BJ (cell line): ENCODE data around the gene VAT1L. TPM values are rescaled to one million over a fixed set of nuclear protein-coding genes. Genes with fewer than 3 reads are reported as not detected.

ENCODE experiments used
- CTCF ChIA-PET: fragments of 350-600 bp; formaldehyde crosslinking; extraction: SDS; loops from one replicate; lab custom pipeline; 2021; ENCODE audit warnings: antibody characterized with exemption, inconsistent platforms; lab: Yijun Ruan, JAX
- POLR2A ChIA-PET: fragments of 300-600 bp; sonication (Branson Sonifier 250); formaldehyde crosslinking; extraction: SDS; loops from one replicate; lab custom pipeline; 2021; ENCODE audit warnings: antibody characterized with exemption; lab: Charles Lee
- DNase-seq: peaks from one replicate; pipeline ENCODE4 v3.0.0-alpha.2; 2011; ENCODE audit warnings: low read depth
- H3K27me3 ChIP-seq: 2 replicates; pipeline ENCODE4 v1.6.0; 2011; ENCODE audit warnings: low read length; ENCODE audit not compliant: control insufficient read depth, insufficient read depth
- H3K36me3 ChIP-seq: 2 replicates; pipeline ENCODE4 v1.5.1; 2011; ENCODE audit warnings: low read length; ENCODE audit not compliant: control insufficient read depth, insufficient read depth
- H3K4me3 ChIP-seq: 2 replicates; pipeline ENCODE4 v1.5.1; 2011; ENCODE audit warnings: low read depth, mild to moderate bottlenecking, control low read depth, low read length
- CTCF ChIP-seq: IDR thresholded peaks from 2 replicates; pipeline ENCODE4 v1.5.1; 2011; ENCODE audit warnings: low read depth, mild to moderate bottlenecking, control low read depth, inconsistent platforms, low read length, moderate library complexity; ENCODE audit not compliant: insufficient read depth
- polyA plus RNA-seq: library from polyadenylated mRNA; depleted of rRNA; stranded (reverse); fragments of >200 nt; gene quantifications from 2 replicates; pipeline ENCODE4 v1.2.3, GENCODE V29; 2011

The VAT1L gene
- polyA plus RNA-seq, 1 experiment: 4.7 TPM

- ChIA-PET CTCF (interaction anchor here (1.0 to 1.5 kb wide), 3 partner anchors 9 to 216 kb away, joined by 3 to 4 read pairs (median 3); no protein-coding TSS in a partner anchor), POLR2A (no interaction called here)
- H3K4me3 ChIP-seq: no peak overlapping the region
- no peak for TF ChIP-seq CTCF
- H3K27me3 ChIP-seq: peaks cover 5% of the 10 kb centered on the region; the same call in 1 of the 2 replicates
- no peaks in the 10 kb centered on the region for H3K36me3 ChIP-seq
- no peak for DNase-seq
Measured at GRCh38 chr16:77786186-77786847, 2.0 kb upstream of the VAT1L start.

- H3K36me3 ChIP-seq: no peaks in the 10 kb centered on the region
- DNase-seq: no peak
- no peak overlapping the region for H3K4me3 ChIP-seq
- peaks cover 5% of the 10 kb centered on the region; the same call in 1 of the 2 replicates for H3K27me3 ChIP-seq
- TF ChIP-seq CTCF: no peak
- POLR2A ChIA-PET: no interaction called here
- CTCF ChIA-PET: no interaction called here
Measured at GRCh38 chr16:77787452-77787851, 912 bp upstream of the VAT1L start.

- POLR2A ChIA-PET: interaction anchor here (0.6 kb wide), 1 partner anchor 44 kb away, joined by 4 read pairs; no protein-coding TSS in a partner anchor
- no peak for TF ChIP-seq CTCF
- Histone ChIP-seq H3K36me3 (no peaks in the 10 kb centered on the region), H3K27me3 (peaks cover 5% of the 10 kb centered on the region; the same call in 1 of the 2 replicates), H3K4me3 (peak overlapping the region; percentile 53)
- no peak for DNase-seq
- CTCF ChIA-PET: no interaction called here
Measured at GRCh38 chr16:77789085-77790008, 983 bp downstream of the VAT1L start.

- ChIA-PET CTCF (no interaction called here), POLR2A (interaction anchor here (0.6 kb wide), 1 partner anchor 44 kb away, joined by 4 read pairs; no protein-coding TSS in a partner anchor)
- TF ChIP-seq CTCF: no peak
- no peak for DNase-seq
- H3K27me3 ChIP-seq: peaks cover 5% of the 10 kb centered on the region; the same call in 1 of the 2 replicates
- no peaks in the 10 kb centered on the region for H3K36me3 ChIP-seq
- H3K4me3 ChIP-seq: no peak overlapping the region
Measured at GRCh38 chr16:77790009-77790372, 1.6 kb downstream of the VAT1L start.

- ChIA-PET POLR2A (no interaction called here), CTCF (no interaction called here)
- Histone ChIP-seq H3K27me3 (peaks cover 5% of the 10 kb centered on the region; the same call in 1 of the 2 replicates), H3K4me3 (no peak overlapping the region), H3K36me3 (no peaks in the 10 kb centered on the region)
- no peak for DNase-seq
- TF ChIP-seq CTCF: no peak
Measured at GRCh38 chr16:77790912-77791311, 2.5 kb downstream of the VAT1L start.
